ENCODE measurements around the gene ING3.
A peak's percentile ranks its signal among the peaks of the same experiment; 100 is the strongest.
"Not testable (repeated sequence)": the region's sequence is repeated elsewhere in the genome, so short reads cannot be mapped to it uniquely, and the experiment has no call there.

ING3 gene

DNA sequence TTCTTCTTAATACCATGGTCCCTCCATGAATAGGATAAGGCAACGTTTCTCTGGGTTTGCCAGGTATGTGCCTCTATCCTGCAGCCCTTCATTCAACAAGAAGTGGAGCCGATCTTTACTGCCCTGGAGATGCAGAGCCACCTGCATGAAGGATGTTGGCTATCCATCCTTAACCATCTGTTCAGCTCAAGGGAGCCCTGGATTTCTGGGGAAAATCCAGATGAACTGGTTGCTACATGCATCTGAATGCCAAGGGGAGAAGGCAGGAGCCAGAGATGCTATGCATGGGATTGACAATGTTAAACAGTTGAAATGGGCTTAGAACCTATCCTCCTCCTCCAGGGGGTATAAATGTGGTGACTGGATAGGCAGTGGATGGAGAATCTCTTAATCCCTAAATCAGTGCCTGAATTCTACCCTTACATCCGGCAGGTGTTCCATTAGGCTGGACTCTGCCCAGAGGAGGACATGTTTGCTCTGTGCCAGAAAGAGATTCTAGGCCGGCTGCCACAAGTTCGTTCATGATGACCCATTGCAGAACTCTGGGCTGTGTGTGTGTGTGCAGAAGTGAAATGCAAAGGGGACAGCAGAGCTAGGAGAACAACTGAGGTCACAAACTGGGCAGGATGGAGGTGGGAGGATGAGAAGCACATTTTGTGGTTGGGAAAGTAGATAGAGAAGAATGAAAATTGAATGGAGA, 53.6 kb downstream of the ING3 start:
- DNase-seq, result no peak

DNA sequence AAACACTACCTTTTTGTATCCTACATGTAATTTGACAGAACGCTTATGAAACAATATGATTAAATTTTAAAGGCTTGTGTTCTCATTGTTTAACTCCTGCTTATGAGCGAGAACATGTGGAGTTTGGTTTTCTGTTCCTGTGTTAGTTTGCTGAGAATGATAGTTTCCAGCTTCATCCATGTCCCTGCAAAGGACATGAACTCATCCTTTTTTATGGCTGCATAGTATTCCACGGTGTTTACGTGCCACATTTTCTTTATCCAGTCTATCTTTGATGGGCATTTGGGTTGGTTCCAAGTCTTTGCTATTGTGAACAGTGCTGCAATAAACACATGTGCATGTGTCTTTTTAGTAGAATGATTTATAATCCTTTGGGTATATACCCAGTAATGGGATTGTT, 54.5 kb downstream of the ING3 start:
- DNase-seq, result not testable (repeated sequence)

DNA sequence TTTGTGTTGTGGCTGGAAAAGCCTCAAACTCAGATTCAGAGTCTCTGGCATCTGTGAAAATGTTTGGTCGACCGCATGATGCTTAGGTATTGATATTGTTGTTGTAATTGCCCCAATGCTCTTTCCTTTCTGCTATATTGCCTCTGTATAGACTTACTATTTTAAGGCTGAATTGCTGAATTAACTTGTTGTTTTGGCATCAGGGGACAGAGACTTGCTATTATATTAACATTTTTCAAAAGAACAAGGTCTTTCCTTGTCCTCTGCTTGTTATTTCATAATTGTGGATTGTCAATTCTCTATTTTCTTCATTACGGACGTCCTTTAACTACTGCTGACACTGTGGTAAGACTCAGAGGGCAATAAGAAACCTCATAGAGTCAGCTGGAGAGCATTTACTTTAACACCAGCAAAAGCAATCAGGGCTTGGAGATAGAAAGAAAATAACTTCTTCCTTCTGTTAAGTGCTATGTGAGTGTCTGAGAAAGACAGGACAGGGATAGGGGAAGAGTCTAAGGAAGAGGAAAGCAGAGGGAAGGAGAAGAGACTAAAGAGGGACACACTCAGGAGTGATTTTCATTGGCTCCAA, 55.5 kb downstream of the ING3 start:
- no peak for DNase-seq

DNA sequence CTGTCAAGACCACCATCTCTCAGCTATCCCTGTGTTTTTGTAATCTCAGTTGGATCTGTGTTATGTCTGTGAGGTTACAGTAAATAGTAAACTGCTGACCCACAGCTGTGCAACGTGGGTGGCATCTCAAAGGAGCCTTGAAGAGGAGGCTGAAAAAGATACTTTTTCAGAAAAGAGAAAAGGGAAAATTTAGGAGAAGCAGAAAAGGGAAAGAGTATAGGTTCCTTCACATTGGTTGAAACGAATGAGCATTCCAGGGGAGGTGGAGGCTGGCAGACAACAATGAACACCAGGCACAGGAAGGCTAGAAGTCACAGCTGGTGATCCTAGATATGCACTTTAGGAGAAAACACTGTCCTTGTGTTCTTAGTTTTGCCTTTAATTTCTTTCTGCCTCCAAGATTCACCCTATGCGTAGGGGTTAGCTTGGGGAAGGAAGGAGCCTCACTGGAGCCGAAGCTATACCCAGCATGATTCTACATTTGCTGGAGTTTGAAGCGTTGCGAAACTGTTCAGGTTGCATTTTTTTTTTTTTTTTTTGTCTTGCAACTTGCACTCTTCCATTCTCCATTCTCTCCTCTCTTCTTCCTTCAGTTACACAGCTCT, 56.2 kb downstream of the ING3 start:
- DNase-seq, result no peak

DNA sequence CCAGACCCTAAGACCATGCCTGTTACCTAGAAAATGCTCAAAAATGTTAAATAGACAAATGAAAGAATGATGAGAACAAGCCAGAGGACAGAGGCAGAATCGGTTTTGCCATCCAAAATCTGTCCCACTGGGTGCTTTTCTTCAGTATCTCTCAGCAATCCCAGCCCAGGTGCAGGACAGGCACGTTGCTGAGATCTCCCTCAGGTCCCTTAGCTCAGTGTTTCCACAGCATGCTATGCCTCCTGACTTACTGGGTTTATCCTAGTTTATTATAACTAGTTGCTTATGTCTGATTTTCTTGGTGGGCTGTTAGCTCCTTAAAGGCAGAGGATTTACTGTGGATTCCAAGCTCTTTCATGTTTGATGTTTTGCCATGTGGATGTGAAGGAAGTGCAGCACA, 58.2 kb downstream of the ING3 start:
- no peak for DNase-seq

DNA sequence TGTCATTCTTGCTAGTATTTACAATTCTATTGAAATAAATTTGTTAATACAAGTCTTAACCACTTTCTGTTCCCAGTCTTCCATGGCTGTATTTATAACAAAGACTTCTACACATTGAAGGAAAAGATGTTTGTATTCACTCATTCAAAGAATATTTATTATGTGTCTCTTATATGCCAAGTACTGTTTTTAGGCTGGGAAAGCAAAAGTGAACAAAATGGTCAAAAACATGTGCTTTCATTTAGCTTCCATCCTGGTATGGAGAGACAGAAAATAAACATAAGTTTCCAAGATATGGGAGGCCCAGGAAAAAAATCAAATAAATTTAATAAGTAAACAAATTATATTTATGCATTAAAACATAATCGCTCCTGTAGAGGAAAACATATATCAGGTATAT, 60.8 kb downstream of the ING3 start:
- DNase-seq, result no peak

DNA sequence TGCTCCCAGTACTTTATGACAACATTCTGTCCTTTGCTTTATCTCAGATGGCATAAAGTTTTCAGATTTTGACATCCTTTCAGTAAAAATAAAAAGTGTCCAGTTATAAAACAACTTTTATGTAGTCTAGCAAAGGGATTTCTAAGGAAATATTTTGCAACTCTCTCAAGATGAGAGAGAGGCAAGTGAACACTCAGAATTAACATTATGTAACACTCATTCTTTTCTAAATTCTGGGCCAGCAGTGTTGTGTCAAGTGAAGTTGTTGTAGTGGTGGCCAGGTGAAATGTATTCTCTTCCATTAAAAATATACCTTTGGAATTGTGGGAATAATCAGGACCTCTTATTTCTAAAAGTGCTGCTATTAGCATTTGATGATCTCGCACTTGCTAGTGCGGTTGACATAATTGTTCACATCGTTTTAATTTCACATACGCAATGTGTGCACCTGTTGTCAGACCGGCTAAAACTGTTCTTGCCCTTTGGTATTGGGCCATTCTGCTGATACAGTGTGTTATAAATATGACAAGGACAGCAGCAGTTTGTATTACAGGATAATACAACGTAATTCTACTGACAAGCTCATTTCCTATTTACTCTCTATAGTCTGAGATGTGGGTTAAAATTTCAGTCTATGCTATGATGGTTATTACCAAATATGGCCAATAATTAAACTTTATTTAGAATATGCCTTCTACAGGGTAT, 61.7 kb downstream of the ING3 start:
- no peak for DNase-seq

DNA sequence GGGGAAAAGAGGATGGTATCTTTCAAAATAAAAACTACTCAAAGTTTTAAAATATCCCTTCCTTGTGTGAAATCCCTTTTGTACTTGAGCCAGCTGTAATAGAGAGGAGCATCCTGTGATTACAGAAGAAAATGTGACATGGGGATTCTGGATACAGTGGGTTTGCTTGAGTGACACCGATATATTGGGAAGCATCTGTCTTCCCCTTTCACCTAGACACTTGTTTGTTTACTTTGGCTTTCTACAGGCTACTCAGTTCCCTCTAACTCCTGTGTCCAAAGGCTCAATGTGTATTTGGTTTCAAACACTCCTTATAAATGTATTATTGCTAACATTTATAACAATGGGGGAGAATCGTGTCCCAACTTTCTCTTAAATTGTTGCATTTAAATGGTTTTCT, 62.3 kb downstream of the ING3 start:
- no peak for DNase-seq

DNA sequence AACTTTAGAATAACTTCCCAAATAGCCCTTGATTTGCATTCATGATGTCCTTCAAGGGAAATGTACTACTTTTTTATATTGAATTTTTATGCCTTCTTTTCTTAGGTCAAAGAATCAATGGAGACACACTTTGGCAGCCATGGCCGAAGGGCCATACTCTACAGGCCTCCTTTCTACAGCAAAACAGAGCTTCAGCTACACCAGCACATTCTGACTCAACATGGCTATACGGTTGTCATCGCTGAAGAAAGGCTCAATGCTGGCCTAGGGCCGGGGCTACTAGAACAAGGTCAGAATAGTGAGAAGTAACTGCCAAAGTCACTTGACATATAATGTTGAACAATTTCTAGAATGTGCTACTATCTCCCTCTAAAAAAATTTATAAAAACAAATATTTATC, 65.0 kb downstream of the ING3 start:
- no peak for DNase-seq

DNA sequence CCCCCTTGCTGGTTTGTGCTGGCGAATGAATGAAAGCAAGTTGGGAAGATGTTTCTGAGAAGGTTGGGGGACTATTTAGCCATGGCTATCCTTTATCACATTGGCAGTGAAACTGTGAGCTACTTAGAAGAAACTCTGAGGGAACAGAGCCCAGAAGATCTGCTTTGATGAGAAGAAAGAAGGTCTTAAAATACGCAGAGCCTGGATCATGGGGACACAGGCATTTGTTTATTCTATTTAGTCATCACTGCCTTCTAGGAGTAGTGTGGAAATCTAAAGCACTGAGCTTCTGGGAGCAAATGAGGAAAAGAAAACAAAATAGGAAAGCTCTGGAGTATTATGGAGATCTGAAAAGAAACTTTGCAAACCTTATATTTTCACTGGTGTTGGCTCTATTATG, 66.4 kb downstream of the ING3 start:
- no peak for DNase-seq

DNA sequence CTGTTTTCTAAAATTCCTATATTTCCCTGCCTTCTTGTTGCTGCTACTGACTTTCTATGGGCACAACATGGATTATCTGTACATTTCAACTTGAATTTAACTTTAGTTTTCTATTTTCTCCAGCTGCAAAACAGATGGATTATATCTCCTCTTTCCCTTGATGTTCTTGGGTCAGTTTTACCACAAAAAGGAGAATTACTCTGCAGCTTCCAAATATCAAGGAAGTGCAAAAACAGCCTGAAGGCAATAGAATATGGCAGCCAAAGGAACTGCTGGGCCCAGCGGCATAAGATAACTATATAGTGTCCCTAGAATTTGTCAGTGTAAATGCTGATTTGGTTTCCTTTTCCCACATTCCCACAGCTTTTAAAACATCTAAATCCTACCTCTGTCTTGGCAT, 67.0 kb downstream of the ING3 start:
- no peak for DNase-seq

DNA sequence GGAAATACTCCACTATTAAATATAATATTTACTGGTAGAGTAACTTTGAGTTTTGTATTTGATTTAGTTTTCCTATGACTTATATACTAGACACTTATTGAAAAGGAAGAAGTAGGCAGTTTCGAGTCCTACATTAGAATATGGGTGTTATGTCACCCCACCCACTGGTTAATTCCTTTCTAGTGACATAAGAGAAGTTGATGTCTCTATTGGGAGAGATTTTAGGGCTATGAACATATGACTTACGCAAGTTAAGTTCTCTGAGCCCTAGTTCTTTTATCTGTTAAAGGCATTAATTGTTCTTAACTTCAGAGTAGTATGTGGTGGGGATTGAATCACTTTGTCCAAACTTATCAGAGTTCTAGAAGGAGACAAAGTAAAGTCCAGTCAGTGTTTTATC, 68.4 kb downstream of the ING3 start:
- no peak for DNase-seq

DNA sequence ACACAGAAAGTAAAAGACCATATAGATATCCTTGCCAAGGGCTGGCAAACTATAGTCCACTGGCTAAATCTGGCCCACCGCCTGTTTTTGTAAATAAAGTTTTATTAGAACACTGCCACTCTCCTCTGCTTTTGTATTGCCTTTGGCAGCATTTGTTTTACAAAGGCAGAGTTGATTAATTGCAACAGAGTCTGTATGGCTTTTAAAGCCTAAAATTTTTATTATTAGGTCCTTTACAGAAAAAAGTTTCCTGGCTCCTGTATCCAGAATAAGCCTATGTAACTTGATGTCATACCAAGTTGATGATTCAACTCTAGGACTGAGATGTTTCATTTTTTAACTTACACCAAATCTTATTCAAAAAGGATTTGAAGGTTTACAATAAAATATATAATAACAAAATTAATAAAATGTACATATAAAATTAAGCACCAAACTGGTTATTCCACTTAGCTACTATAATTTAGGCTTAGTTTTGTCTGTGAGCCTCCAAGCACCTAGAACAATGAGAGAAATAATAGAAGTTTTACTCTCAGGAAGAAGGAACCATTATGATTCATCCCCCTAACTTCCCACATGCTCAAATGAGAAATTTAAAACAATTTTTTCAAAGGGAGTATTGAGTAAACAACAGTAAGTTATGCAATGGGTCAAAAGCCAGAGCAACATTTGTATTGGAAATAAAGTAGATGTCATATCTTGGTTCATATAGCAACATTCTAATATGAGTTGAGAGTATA, 69.8 kb downstream of the ING3 start:
- DNase-seq, result peak in 1 of 2 donors; percentile 31

DNA sequence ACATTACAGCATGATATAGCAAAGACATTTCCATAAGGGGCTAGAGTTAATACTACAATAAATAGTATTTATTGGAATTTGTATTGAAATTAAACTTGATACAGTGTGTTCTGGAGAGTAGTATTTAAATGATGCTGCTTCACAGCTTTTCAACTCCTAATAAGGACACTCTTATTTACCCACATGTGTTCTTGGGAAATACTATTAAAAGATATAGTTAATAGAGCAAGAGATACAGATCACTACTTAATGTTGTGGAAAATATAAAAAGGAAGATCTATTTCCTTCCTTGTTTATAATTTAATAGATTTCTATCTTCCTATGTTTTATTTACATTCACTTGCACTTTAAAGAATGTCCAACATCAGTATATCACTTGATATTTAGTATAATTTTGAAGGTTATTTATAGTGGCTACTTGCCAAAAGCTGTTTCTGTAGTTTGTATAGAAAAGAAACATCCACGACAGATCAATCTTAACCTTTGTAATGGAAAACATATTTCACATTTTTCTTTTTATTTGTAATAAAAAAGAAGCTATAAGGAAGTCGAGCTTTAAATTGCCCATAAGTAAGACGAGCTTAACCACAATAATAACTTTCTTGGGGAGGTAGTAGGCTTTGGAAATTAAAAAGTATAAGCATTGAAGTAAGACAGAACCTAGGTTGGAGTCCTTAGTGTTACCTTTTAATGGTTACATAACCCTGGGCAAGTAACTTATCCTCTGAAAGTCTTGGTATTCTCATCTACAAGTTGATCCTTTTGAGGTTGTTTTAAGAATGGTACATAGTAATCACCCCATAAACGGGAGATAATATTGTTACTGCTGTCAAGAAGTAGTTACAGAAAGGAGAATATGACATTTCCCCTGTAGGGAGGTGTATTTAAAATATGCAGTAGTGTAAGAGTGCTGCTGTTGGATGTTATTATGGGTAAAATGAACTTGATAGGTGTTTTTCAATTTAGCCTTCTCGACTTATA, 70.7 kb downstream of the ING3 start:
- DNase-seq, result no peak

DNA sequence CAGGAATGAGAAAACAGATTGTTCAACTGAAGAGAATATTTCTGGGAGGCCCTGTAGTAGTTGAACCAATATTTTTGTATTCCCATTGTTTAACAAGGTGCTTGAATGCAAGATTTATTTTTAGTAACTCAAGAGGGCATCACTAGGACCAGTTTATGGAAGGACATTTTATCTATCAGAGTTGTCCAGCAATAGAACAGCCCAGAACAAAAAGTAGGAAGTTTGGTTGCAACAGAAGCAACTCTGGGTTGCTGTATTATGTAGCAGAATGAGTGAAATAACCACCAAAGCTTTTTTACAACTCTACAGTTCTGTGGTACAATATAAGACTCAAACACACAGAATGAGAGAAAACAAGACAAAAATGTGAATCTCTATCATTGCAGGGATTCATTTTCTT, 72.6 kb downstream of the ING3 start:
- DNase-seq, result no peak

DNA sequence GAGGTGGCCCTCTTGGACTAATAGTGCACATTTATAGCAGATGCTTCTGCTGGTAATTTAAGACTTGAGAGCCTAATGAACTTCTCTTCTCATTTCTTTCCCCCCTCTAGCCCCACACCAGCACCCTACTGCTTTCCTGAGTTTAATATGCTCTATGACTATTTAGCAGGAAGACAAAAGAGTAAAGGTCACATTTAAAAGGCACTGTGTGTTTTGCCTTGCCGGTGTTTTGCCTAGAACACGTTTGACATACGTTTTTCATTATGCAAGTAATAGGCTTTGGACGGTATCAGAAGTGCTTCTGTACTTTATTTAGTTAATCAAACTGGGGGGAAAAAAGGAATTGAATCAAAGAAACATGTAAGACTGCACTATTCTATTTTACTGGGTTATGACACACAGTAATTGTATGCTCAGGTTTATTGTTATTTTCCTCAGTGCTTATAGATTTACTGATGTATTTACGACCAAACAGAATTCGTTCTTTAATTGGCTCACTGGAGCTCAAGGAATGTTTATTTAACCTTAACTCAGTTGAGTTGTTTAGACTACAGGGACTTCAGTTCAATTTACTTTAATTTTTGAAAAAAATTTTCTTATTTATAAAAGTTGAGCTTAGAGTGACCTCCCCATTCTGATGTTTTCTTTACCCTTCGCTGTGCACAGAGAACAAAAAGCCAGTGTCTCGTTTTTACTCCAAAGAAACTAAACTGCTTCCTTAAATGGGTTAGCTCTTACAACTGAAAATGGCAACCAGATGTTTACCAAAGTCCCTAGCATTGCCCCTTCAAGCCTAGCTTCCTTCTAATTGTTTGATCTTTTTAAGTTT, 73.3 kb downstream of the ING3 start:
- DNase-seq, result no peak

DNA sequence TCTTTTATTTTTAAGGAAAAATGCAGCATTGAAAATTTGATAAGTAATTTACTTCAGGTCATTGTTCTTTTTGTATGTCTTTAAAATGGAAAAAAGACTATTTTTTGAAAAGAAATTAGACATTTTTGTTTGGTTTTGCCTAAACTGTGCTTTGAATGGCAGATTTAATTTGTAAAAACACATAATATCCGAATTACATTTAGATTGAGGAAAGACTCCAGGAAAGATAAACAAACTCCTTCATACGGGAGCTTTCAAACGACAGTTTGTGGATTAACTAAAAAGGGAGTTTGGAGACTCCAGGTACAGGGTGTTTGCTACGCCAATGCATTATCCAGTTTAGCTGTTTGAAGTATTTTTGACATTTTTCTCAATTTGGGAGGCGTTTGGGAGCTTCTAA, 74.0 kb downstream of the ING3 start:
- no peak for DNase-seq

DNA sequence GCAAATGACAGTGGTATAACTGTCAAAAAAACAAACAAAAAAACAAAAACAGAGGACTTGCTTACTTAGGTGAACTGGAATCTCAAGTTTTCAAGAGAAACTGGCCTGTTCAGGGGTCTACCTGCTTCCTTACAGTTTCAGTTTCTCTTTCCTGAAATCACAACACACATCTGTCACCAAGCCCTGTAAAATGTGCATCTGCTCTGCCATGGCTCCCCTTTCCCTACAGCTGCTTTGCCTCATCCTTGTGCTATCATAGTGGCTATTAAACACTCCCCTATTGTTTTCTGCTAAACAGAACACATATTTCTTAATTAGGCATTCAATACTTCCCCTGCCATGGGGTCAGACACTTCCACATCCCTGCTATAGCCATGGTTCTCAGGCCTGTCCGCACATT, 75.6 kb downstream of the ING3 start:
- DNase-seq, result no peak

DNA sequence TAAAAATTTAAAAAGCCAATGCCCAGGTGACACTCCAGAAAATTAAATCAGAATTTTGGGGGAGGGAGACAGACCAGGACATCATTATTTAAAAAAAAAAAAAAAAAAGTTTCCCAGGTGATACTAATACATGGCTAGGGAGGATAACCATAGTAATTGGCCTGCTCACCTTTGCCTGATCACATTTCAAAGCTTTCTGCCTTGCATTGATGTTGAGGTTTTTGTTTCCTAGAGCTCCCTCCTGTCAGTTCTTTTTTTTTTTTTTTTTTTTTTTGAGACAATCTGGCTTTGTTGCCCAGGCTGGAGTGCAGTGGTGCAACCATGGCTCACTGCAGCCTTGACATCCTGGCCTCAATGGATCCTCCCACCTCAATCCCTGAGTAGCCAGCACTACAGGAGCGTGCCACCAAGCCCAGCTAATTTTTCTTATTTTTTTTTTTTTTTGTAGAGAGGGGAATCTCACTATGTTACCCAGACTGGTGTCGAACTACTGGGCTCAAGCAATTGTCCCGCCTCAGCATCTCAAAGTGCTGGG, 76.1 kb downstream of the ING3 start:
- DNase-seq, result no peak

Measured in bone marrow (tissue), 2 donors.